K562 (cell line): ENCODE measurements around the gene PDCD11. TPM values are rescaled to one million over a fixed set of nuclear protein-coding genes. Genes with fewer than 3 reads are reported as not detected.

Experiments
- ATAC-seq: fragments of 200-7000 bp; cut with Tn5 transposase; 3 replicates; pipeline ENCODE4 v1.9.1; 2020; ENCODE audit warnings: moderate library complexity
- BruUV-seq: library from RNA; stranded (reverse); fragments of 400-500 nt; replicated peaks from 2 replicates; lab custom pipeline; 2021; lab: Mats Ljungman, UMichigan
- CTCF ChIA-PET: fragments of 300-600 bp; formaldehyde crosslinking; extraction: SDS; loops from one replicate; lab custom pipeline; 2021; ENCODE audit warnings: low intra/inter-chr PET ratio; lab: Yijun Ruan, JAX
- POLR2A ChIA-PET: fragments of 300-600, 350-650 bp; sonication (Branson Sonifier 250); formaldehyde crosslinking; extraction: SDS; loops from one replicate; lab custom pipeline; 2021; ENCODE audit warnings: antibody characterized with exemption, inconsistent platforms; lab: Yijun Ruan, JAX
- DNase-seq, 4 experiments: peaks; one replicate each; pipeline versions ENCODE4 v3.0.0 to v3.0.0-alpha.2; 2011 to 2018; ENCODE audit warnings: low spot score in 3 of 4, mixed read lengths in 3 of 4; ENCODE audit errors: extremely low read depth in 1 of 4
- FAIRE-seq: peaks from 2 replicates; lab custom pipeline; 2011; peaks lifted over from hg19 to GRCh38; lab: Jason Lieb, UNC
- H2AFZ ChIP-seq: 2 replicates; pipeline ENCODE4 v1.6.0; 2011; ENCODE audit warnings: low read depth, low read length, control low read depth, inconsistent platforms
- H3K27ac ChIP-seq: fragments of 200-600 bp; 3 replicates; pipeline ENCODE4 v1.8.0; 2011; ENCODE audit warnings: low read depth, mild to moderate bottlenecking, control low read depth, inconsistent platforms, low read length, moderate library complexity, mixed read lengths; ENCODE audit errors: extremely low read depth
- H3K27me3 ChIP-seq, 2 experiments: fragments of 300-600 bp in 1 of 2; 2 replicates in 1 of 2; 3 replicates in 1 of 2; pipeline versions ENCODE4 v1.6.0 to v1.8.0; 2011; ENCODE audit warnings: inconsistent platforms in 2 of 2, low read length in 2 of 2, mild to moderate bottlenecking in 1 of 2, mixed read lengths in 1 of 2, moderate library complexity in 1 of 2; ENCODE audit not compliant: control insufficient read depth in 2 of 2, insufficient read depth in 2 of 2
- H3K36me3 ChIP-seq: fragments of 300-600 bp; 3 replicates; pipeline ENCODE4 v1.8.0; 2011; ENCODE audit warnings: mild to moderate bottlenecking, low read length, inconsistent platforms; ENCODE audit not compliant: control insufficient read depth, insufficient read depth
- H3K4me1 ChIP-seq, 2 experiments: fragments of 200-600 bp in 1 of 2; replicated peaks in 1 of 2; 2 replicates in 1 of 2; 3 replicates in 1 of 2; pipeline versions ENCODE4 v1.5.1 to v1.8.0; 2011; ENCODE audit warnings: inconsistent platforms in 2 of 2, low read length in 2 of 2, mild to moderate bottlenecking in 1 of 2, mixed read lengths in 1 of 2, moderate library complexity in 1 of 2; ENCODE audit not compliant: control insufficient read depth in 2 of 2, insufficient read depth in 2 of 2
- H3K4me2 ChIP-seq: 2 replicates; pipeline ENCODE4 v1.6.1; 2011; ENCODE audit warnings: low read length, control low read depth, inconsistent platforms, mixed read lengths; ENCODE audit not compliant: insufficient read depth
- H3K4me3 ChIP-seq: fragments of 200-600 bp; sonication (generic), shearing (Covaris generic); 2 replicates; pipeline ENCODE4 v1.5.1; 2016; ENCODE audit warnings: control low read depth, inconsistent platforms
- H3K79me2 ChIP-seq: fragments of 200-600 bp; 3 replicates; pipeline ENCODE4 v1.8.0; 2011; ENCODE audit warnings: low read length, inconsistent platforms; ENCODE audit not compliant: control insufficient read depth, insufficient read depth
- H3K9ac ChIP-seq, 2 experiments: 2 replicates each; pipeline versions ENCODE4 v1.6.0 to v1.6.1; 2011; ENCODE audit warnings: low read depth in 2 of 2, low read length in 2 of 2, control low read depth in 1 of 2, inconsistent platforms in 1 of 2, mild to moderate bottlenecking in 1 of 2, mixed read lengths in 1 of 2; ENCODE audit not compliant: insufficient read depth in 1 of 2
- H3K9me1 ChIP-seq: one replicate; pipeline ENCODE4 v1.6.0; 2011; ENCODE audit warnings: inconsistent platforms, mild to moderate bottlenecking, low read length, moderate library complexity; ENCODE audit not compliant: control insufficient read depth, insufficient read depth
- H3K9me3 ChIP-seq: replicated peaks from 2 replicates; pipeline ENCODE4 v1.5.1; 2011; ENCODE audit warnings: low read depth, low read length, inconsistent platforms; ENCODE audit not compliant: control insufficient read depth, insufficient read depth
- H4K20me1 ChIP-seq: replicated peaks from 2 replicates; pipeline ENCODE4 v1.6.1; 2011; ENCODE audit warnings: low read length, inconsistent platforms, mixed read lengths; ENCODE audit not compliant: control insufficient read depth, insufficient read depth
- CBX3 ChIP-seq, 2 experiments: IDR thresholded peaks; 1 replicate in 1 of 2; 2 replicates in 1 of 2; pipeline ENCODE4 v1.6.1; 2012; ENCODE audit warnings: inconsistent platforms in 2 of 2, low read length in 2 of 2, borderline replicate concordance in 1 of 2, control low read depth in 1 of 2
- CSDE1 ChIP-seq, 2 experiments: fragments of 450-650 bp; IDR thresholded peaks; 2 replicates each; pipeline ENCODE4 v1.6.1; 2016; ENCODE audit warnings: mild to moderate bottlenecking in 1 of 2
- ETS2 ChIP-seq: IDR thresholded peaks from 2 replicates; pipeline ENCODE4 v1.6.1; 2016; ENCODE audit warnings: borderline replicate concordance, missing genetic modification characterization, mild to moderate bottlenecking, moderate library complexity, missing compliant biosample characterization; ENCODE audit not compliant: poor library complexity, severe bottlenecking
- FOSL1 ChIP-seq: fragments of 200-800 bp; sonication (Bioruptor generic); conservative IDR thresholded peaks from 2 replicates; pipeline ENCODE4 v1.6.1; 2016; ENCODE audit warnings: missing genetic modification characterization, missing compliant biosample characterization
- MCM2 ChIP-seq: fragments of 450-650 bp; IDR thresholded peaks from 2 replicates; pipeline ENCODE4 v1.6.1; 2017; ENCODE audit warnings: low read depth, mild to moderate bottlenecking
- MYNN ChIP-seq, 2 experiments: sonication (generic); formaldehyde crosslinking in 1 of 2; IDR thresholded peaks; 2 replicates each; pipeline versions ENCODE4 v1.5.0 to v1.6.1; 2016 to 2020; ENCODE audit warnings: antibody characterized with exemption in 1 of 2, missing genetic modification reagents in 1 of 2
- POLR2G ChIP-seq: fragments of 200-400 bp; formaldehyde crosslinking; IDR thresholded peaks from 2 replicates; pipeline ENCODE4 v1.6.1; 2017; ENCODE audit warnings: low read depth, mild to moderate bottlenecking, antibody characterized with exemption, low read length, moderate library complexity
- WGBS: fragments of 100-300 bp; shearing (Covaris generic); methylation state at CpG from one replicate; pipeline ENCODE4 v1.1.6; 2016; ENCODE audit warnings: low coverage, mixed read lengths; ENCODE audit not compliant: insufficient coverage; ENCODE audit errors: missing lambda C conversion rate; 5-methylcytosine and 5-hydroxymethylcytosine counted together
- in situ Hi-C: fragments of 300-500 bp; cut with MboI; formaldehyde crosslinking; loops from 4 replicates; pipeline ENCODE4 v1.15.0; 2018; ENCODE audit warnings: inconsistent platforms, mixed read lengths
- intact Hi-C: fragments of 100-400 bp; cut with micrococcal nuclease; formaldehyde crosslinking; loops from 2 replicates; pipeline ENCODE4 v1.14.2; 2022
- polyA plus RNA-seq, 8 experiments: library from polyadenylated mRNA; depleted of rRNA in 4 of 8; stranded (reverse) in 5 of 8; unstranded in 3 of 8; fragments of >200 nt; fragmentation: Nextera tagmentation in 2 of 8; fragmentation: Illumina TruSeq in 1 of 8; extraction: Ambion mirVana in 2 of 8; extraction: Trizol in 1 of 8; gene quantifications; 2 replicates each; pipeline versions ENCODE4 v1.2.1 to v1.2.3, GENCODE V29; 2011 to 2014; ENCODE audit warnings: inconsistent platforms in 1 of 8, missing spikeins in 1 of 8
- total RNA-seq, 7 experiments: library from RNA; depleted of rRNA in 6 of 7; stranded (reverse); fragments of >200 nt in 6 of 7; fragmentation: Illumina TruSeq in 2 of 7; extraction: Trizol in 2 of 7; gene quantifications; 2 replicates each; pipeline versions ENCODE4 v1.2.1 to v1.2.3, GENCODE V29; 2011 to 2021; ENCODE audit warnings: low replicate concordance in 1 of 7
- TF ChIP-seq, protein P1 (sequence below): fragments of 200-800 bp; sonication (Bioruptor generic); IDR thresholded peaks from 2 replicates; pipeline ENCODE4 v1.6.1; 2017; ENCODE audit warnings: missing genetic modification characterization, missing compliant biosample characterization
- TF ChIP-seq, protein P2 (sequence below): sonication (generic); formaldehyde crosslinking; IDR thresholded peaks from 2 replicates; pipeline ENCODE4 v1.8.1; 2023; ENCODE audit warnings: mild to moderate bottlenecking, missing genetic modification reagents

The PDCD11 gene
- total and polyA plus RNA-seq, 9 of the 15 experiments (the other 6 are each of a cell fraction or from before 2014, with no cell fraction given): 14.8 to 73.8 (median 50.0) TPM

DNA sequence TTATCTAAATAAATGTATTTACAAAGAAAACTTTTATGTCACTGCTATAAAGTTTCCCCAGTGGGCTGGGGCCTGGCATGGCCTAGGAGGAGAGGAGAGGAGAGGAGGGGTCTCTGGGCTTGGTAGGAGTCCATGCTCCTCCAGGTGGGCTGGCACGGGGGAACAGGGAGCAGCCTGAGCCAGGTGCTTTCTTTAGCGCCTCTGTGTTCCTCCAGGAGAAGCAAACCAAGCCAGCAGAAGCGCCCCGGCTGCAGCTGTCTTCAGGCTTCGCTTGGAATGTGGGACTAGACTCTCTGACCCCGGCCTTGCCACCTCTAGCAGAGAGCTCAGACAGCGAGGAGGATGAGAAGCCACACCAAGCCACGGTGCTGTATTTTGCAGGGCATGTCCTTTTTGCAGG, 45.2 kb downstream of the PDCD11 start:
- FAIRE-seq (no peak), DNase-seq (no peak), ATAC-seq (no peak)
- Histone ChIP-seq H3K9me1 (no peaks in the 10 kb centered on the region), H3K4me2 (no peak overlapping the region), H3K4me3 (no peak overlapping the region), H2AFZ (no peak overlapping the region), H3K27ac (no peak overlapping the region), H3K36me3 (peaks cover 94% of the 10 kb centered on the region; the same call in 2 of the 3 replicates), H3K9me3 (no peaks in the 10 kb centered on the region), H4K20me1 (no peaks in the 10 kb centered on the region), H3K27me3 (no peaks in the 10 kb centered on the region), H3K9ac (no peak overlapping the region), H3K79me2 (no peaks in the 10 kb centered on the region), H3K4me1 (no peaks in the 10 kb centered on the region; a peak in 1 of 5 replicates)
- no TSS peak for BruUV-seq
- WGBS: 93% methylated on average over 4 of the region's 8 CpGs
- ChIA-PET CTCF (no interaction called here), POLR2A (interaction anchor here (0.6 to 1.2 kb wide), 2 partner anchors 21 to 135 kb away, joined by 3 read pairs; no protein-coding TSS in a partner anchor)
- TF ChIP-seq MYNN (IDR thresholded peaks at IDR 0.05) (no peak), MYNN (CRISPR knock-in tag; IDR thresholded peaks at IDR 0.05) (no peak), CBX3 (IDR thresholded peaks at IDR 0.05; ENCODE audit: borderline replicate concordance in 1 of 2, low read length in 2 of 2) (no peak), POLR2G (0 out of 2 replicates have a peak, but pooled peaks have one; percentile 24)
- in situ Hi-C loops: no loop called here
- intact Hi-C loops: no loop called here

DNA sequence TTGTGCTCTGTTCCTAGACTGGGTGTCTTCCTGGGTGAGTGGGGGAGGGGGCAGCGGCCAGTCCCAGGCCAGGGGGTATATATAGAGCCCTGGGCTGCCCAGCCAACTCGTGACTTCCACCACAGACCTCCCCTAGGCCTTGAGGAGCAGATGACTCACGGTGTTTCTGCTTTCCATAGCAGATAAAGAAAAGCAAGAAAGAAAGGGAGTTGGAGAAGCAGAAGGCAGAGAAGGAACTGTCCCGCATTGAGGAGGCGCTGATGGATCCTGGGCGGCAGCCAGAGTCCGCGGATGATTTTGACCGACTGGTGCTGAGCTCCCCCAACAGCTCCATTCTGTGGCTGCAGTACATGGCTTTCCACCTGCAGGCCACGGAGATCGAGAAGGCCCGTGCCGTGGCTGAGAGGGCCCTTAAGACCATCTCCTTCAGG, 45.6 kb downstream of the PDCD11 start:
- in situ Hi-C loops: no loop called here
- FAIRE-seq: no peak
- Histone ChIP-seq H3K4me2 (no peak overlapping the region), H2AFZ (no peak overlapping the region), H3K4me3 (no peak overlapping the region), H3K79me2 (no peaks in the 10 kb centered on the region), H3K4me1 (no peaks in the 10 kb centered on the region; a peak in 2 of 5 replicates), H3K27ac (no peak overlapping the region), H3K9me3 (no peaks in the 10 kb centered on the region), H3K9me1 (no peaks in the 10 kb centered on the region), H4K20me1 (0 out of 2 replicates have a peak, but pooled peaks cover 3% of the 10 kb centered on the region), H3K27me3 (no peaks in the 10 kb centered on the region), H3K36me3 (peaks cover 93% of the 10 kb centered on the region; the same call in 2 of the 3 replicates), H3K9ac (no peak overlapping the region)
- intact Hi-C loops: no loop called here
- 85% methylated on average over 6 of the region's 13 CpGs for WGBS
- no peak for DNase-seq
- ChIA-PET CTCF (no interaction called here), POLR2A (interaction anchor here (0.6 to 1.6 kb wide), 3 partner anchors 12 to 136 kb away, joined by 3 to 6 read pairs (median 3); no protein-coding TSS in a partner anchor)
- ATAC-seq: no peak
- peak; percentile 55; the same call in 1 of the 2 replicates for TF ChIP-seq FOSL1
- no peak for TF ChIP-seq ETS2
- no peak for TF ChIP-seq MCM2
- TF ChIP-seq, protein P1, sequence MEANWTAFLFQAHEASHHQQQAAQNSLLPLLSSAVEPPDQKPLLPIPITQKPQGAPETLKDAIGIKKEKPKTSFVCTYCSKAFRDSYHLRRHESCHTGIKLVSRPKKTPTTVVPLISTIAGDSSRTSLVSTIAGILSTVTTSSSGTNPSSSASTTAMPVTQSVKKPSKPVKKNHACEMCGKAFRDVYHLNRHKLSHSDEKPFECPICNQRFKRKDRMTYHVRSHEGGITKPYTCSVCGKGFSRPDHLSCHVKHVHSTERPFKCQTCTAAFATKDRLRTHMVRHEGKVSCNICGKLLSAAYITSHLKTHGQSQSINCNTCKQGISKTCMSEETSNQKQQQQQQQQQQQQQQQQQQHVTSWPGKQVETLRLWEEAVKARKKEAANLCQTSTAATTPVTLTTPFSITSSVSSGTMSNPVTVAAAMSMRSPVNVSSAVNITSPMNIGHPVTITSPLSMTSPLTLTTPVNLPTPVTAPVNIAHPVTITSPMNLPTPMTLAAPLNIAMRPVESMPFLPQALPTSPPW: peak; percentile 14; the same call in 1 of the 2 replicates
- TF ChIP-seq CSDE1 (IDR thresholded peaks at IDR 0.05): no peak
- TF ChIP-seq, protein P2, sequence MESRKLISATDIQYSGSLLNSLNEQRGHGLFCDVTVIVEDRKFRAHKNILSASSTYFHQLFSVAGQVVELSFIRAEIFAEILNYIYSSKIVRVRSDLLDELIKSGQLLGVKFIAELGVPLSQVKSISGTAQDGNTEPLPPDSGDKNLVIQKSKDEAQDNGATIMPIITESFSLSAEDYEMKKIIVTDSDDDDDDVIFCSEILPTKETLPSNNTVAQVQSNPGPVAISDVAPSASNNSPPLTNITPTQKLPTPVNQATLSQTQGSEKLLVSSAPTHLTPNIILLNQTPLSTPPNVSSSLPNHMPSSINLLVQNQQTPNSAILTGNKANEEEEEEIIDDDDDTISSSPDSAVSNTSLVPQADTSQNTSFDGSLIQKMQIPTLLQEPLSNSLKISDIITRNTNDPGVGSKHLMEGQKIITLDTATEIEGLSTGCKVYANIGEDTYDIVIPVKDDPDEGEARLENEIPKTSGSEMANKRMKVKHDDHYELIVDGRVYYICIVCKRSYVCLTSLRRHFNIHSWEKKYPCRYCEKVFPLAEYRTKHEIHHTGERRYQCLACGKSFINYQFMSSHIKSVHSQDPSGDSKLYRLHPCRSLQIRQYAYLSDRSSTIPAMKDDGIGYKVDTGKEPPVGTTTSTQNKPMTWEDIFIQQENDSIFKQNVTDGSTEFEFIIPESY (CRISPR knock-in tag): peak; percentile 71; the same call in 1 of the 2 replicates
- BruUV-seq: no TSS peak
